GM12891 (cell line): Measurements from ENCODE around the gene USP27X.

Source experiments
- POLR2A ChIP-seq: IDR thresholded peaks from 2 replicates; pipeline ENCODE4 v1.6.1; 2011; ENCODE audit warnings: low read depth, low read length, control low read depth
- POLR2AphosphoS5 ChIP-seq: IDR thresholded peaks from 2 replicates; pipeline ENCODE4 v1.6.1; 2011; ENCODE audit warnings: low read depth, low read length, control low read depth
- POU2F2 ChIP-seq: IDR thresholded peaks from 2 replicates; pipeline ENCODE4 v1.6.1; 2011; ENCODE audit warnings: low read depth, mild to moderate bottlenecking, control low read depth, low read length, moderate library complexity
- SPI1 ChIP-seq: IDR thresholded peaks from 2 replicates; pipeline ENCODE4 v1.6.1; 2011; ENCODE audit warnings: low read depth, low read length, control low read depth
- TAF1 ChIP-seq: IDR thresholded peaks from 2 replicates; pipeline ENCODE4 v1.6.1; 2011; ENCODE audit warnings: low read depth, low read length, control low read depth

DNA sequence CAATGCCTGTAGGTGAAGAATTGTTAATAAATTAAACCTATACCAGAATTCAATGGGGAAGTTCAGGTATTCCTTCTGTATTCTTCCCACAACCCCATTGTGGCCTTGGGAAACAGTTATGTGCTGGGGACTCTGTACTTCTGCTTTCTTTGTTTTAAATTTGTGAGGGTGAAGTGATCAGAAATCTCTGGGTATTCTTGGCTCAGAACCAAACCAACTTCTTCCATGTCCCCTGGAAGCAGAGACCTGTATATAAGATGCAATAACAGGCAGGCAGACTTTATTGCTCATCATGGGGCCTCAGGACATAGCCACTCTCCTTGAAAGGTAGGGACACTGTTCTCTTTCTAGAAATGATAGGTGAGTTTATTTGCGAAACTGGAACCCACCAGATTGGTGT is 19.8 kb upstream of the USP27X start:
- TF ChIP-seq TAF1: no peak
- TF ChIP-seq POLR2AphosphoS5: no peak
- TF ChIP-seq POLR2A: no peak
- no peak for TF ChIP-seq SPI1
- no peak for TF ChIP-seq POU2F2
